ENCODE measurements around the gene EVI2A. TPM values are rescaled to one million over a fixed set of nuclear protein-coding genes. Genes with fewer than 3 reads are reported as not detected.
"Not testable (repeated sequence)": the region's sequence is repeated elsewhere in the genome, so short reads cannot be mapped to it uniquely, and the experiment has no call there.

Gene EVI2A
- total RNA-seq, 1 donor from 2014 or later: 1.0 TPM

GRCh38 chr17:31296142-31296541 is 25.3 kb downstream of the EVI2A start:
- no peaks in the 10 kb centered on the region for H3K27me3 ChIP-seq (ENCODE audit: control insufficient read depth in 3 of 3, insufficient read depth in 3 of 3, low read length in 3 of 3)
- no peak overlapping the region for H3K9ac ChIP-seq (ENCODE audit: low read depth in 1 of 3, low read length in 3 of 3)
- no peaks in the 10 kb centered on the region for H3K4me1 ChIP-seq (ENCODE audit: control insufficient read depth in 3 of 3, insufficient read depth in 3 of 3, low read length in 3 of 3)
- no peak overlapping the region for H3K27ac ChIP-seq (ENCODE audit: low read depth, low read length)
- H3K9me3 ChIP-seq (ENCODE audit: control insufficient read depth in 3 of 3, low read length in 3 of 3): no peaks in the 10 kb centered on the region
- H3K36me3 ChIP-seq (ENCODE audit: control insufficient read depth in 3 of 3, insufficient read depth in 3 of 3, low read length in 3 of 3): no peaks in the 10 kb centered on the region
- no peak overlapping the region for H3K4me3 ChIP-seq (ENCODE audit: low read length in 3 of 3)

GRCh38 chr17:31295489-31295871 is 25.9 kb downstream of the EVI2A start:
- Histone ChIP-seq H3K36me3 (ENCODE audit: control insufficient read depth in 3 of 3, insufficient read depth in 3 of 3, low read length in 3 of 3) (no peaks in the 10 kb centered on the region), H3K27me3 (ENCODE audit: control insufficient read depth in 3 of 3, insufficient read depth in 3 of 3, low read length in 3 of 3) (no peaks in the 10 kb centered on the region), H3K9ac (ENCODE audit: low read depth in 1 of 3, low read length in 3 of 3) (no peak overlapping the region), H3K4me3 (ENCODE audit: low read length in 3 of 3) (no peak overlapping the region), H3K4me1 (ENCODE audit: control insufficient read depth in 3 of 3, insufficient read depth in 3 of 3, low read length in 3 of 3) (no peaks in the 10 kb centered on the region), H3K9me3 (ENCODE audit: control insufficient read depth in 3 of 3, low read length in 3 of 3) (no peaks in the 10 kb centered on the region), H3K27ac (ENCODE audit: low read depth, low read length) (no peak overlapping the region)

DNA sequence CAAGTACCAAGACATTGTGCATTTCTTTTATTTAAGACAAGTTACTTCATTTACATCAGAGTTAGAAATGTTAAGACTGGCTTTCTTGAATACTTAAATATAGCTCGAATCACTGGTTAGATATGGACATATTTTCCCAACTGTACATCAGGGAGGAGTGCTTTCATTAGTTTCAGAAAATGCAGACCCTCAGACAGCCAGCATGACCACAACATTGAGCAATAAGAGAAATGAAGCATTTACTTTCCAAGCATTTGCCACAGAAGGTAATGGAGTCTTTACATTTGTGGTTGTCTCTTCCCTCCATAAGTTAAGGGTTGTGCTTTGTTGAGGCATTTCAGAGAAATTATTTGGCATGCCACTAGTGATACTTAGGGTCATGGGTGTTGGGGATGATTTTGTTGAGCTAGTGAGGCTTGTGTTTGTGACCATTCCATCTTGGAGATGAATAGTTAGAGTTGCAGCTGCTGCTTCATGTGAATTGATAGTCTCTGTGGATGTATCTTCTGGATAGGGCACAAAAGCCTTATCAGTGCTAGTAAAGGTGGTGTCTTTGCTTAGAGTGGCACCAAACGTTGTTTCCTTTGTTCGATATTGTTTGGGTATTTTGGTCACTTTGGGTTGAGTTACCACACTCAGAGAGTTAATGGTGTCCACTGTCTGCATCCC is 26.5 kb downstream of the EVI2A start:
- Histone ChIP-seq H3K9ac (ENCODE audit: low read depth in 1 of 3, low read length in 3 of 3) (no peak overlapping the region), H3K4me3 (ENCODE audit: low read length in 3 of 3) (no peak overlapping the region), H3K27ac (ENCODE audit: low read depth, low read length) (no peak overlapping the region), H3K4me1 (ENCODE audit: control insufficient read depth in 3 of 3, insufficient read depth in 3 of 3, low read length in 3 of 3) (no peaks in the 10 kb centered on the region), H3K27me3 (ENCODE audit: control insufficient read depth in 3 of 3, insufficient read depth in 3 of 3, low read length in 3 of 3) (no peaks in the 10 kb centered on the region), H3K36me3 (ENCODE audit: control insufficient read depth in 3 of 3, insufficient read depth in 3 of 3, low read length in 3 of 3) (no peaks in the 10 kb centered on the region), H3K9me3 (ENCODE audit: control insufficient read depth in 3 of 3, low read length in 3 of 3) (no peaks in the 10 kb centered on the region)

GRCh38 chr17:31294231-31294630 is 27.2 kb downstream of the EVI2A start:
- no peaks in the 10 kb centered on the region for H3K4me1 ChIP-seq (ENCODE audit: control insufficient read depth in 3 of 3, insufficient read depth in 3 of 3, low read length in 3 of 3)
- H3K9me3 ChIP-seq (ENCODE audit: control insufficient read depth in 3 of 3, low read length in 3 of 3): no peaks in the 10 kb centered on the region
- H3K4me3 ChIP-seq (ENCODE audit: low read length in 3 of 3): no peak overlapping the region
- H3K27me3 ChIP-seq (ENCODE audit: control insufficient read depth in 3 of 3, insufficient read depth in 3 of 3, low read length in 3 of 3): no peaks in the 10 kb centered on the region
- no peak overlapping the region for H3K27ac ChIP-seq (ENCODE audit: low read depth, low read length)
- H3K36me3 ChIP-seq (ENCODE audit: control insufficient read depth in 3 of 3, insufficient read depth in 3 of 3, low read length in 3 of 3): no peaks in the 10 kb centered on the region
- no peak overlapping the region for H3K9ac ChIP-seq (ENCODE audit: low read depth in 1 of 3, low read length in 3 of 3)

GRCh38 chr17:31293581-31293980 is 27.8 kb downstream of the EVI2A start:
- H3K4me3 ChIP-seq (ENCODE audit: low read length in 3 of 3): no peak overlapping the region
- no peaks in the 10 kb centered on the region for H3K9me3 ChIP-seq (ENCODE audit: control insufficient read depth in 3 of 3, low read length in 3 of 3)
- H3K27ac ChIP-seq (ENCODE audit: low read depth, low read length): no peak overlapping the region
- no peaks in the 10 kb centered on the region for H3K27me3 ChIP-seq (ENCODE audit: control insufficient read depth in 3 of 3, insufficient read depth in 3 of 3, low read length in 3 of 3)
- no peaks in the 10 kb centered on the region for H3K4me1 ChIP-seq (ENCODE audit: control insufficient read depth in 3 of 3, insufficient read depth in 3 of 3, low read length in 3 of 3)
- H3K9ac ChIP-seq (ENCODE audit: low read depth in 1 of 3, low read length in 3 of 3): no peak overlapping the region
- no peaks in the 10 kb centered on the region for H3K36me3 ChIP-seq (ENCODE audit: control insufficient read depth in 3 of 3, insufficient read depth in 3 of 3, low read length in 3 of 3)

DNA sequence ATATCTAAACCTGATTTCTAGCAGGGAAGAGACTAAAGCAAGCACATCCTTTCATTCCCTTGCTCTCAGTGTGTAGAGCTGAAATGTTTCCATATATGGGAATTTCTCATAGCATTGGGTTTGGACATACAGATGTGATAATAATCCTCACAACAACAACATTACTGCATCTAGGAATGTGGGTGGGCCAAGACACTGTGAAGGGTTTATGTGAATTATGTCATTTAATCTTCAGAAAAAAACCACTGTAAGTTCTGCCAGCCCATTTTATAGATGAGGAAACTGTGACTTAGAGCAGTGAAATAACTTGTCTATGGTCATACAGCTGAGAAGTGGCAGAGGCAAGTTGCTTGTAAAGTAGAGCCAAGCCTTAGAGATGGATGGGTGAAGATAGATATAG is 29.6 kb downstream of the EVI2A start:
- no peaks in the 10 kb centered on the region for H3K9me3 ChIP-seq (ENCODE audit: control insufficient read depth in 3 of 3, low read length in 3 of 3)
- no peaks in the 10 kb centered on the region for H3K4me1 ChIP-seq (ENCODE audit: control insufficient read depth in 3 of 3, insufficient read depth in 3 of 3, low read length in 3 of 3)
- H3K4me3 ChIP-seq (ENCODE audit: low read length in 3 of 3): no peak overlapping the region
- H3K9ac ChIP-seq (ENCODE audit: low read depth in 1 of 3, low read length in 3 of 3): no peak overlapping the region
- no peaks in the 10 kb centered on the region for H3K36me3 ChIP-seq (ENCODE audit: control insufficient read depth in 3 of 3, insufficient read depth in 3 of 3, low read length in 3 of 3)
- no peak overlapping the region for H3K27ac ChIP-seq (ENCODE audit: low read depth, low read length)
- H3K27me3 ChIP-seq (ENCODE audit: control insufficient read depth in 3 of 3, insufficient read depth in 3 of 3, low read length in 3 of 3): no peaks in the 10 kb centered on the region

GRCh38 chr17:31289790-31290189 is 31.6 kb downstream of the EVI2A start:
- Histone ChIP-seq H3K9ac (ENCODE audit: low read depth in 1 of 3, low read length in 3 of 3) (no peak overlapping the region), H3K36me3 (ENCODE audit: control insufficient read depth in 3 of 3, insufficient read depth in 3 of 3, low read length in 3 of 3) (no peaks in the 10 kb centered on the region), H3K9me3 (ENCODE audit: control insufficient read depth in 3 of 3, low read length in 3 of 3) (no peaks in the 10 kb centered on the region), H3K27me3 (ENCODE audit: control insufficient read depth in 3 of 3, insufficient read depth in 3 of 3, low read length in 3 of 3) (no peaks in the 10 kb centered on the region), H3K4me3 (ENCODE audit: low read length in 3 of 3) (no peak overlapping the region), H3K27ac (ENCODE audit: low read depth, low read length) (no peak overlapping the region), H3K4me1 (ENCODE audit: control insufficient read depth in 3 of 3, insufficient read depth in 3 of 3, low read length in 3 of 3) (no peaks in the 10 kb centered on the region)

GRCh38 chr17:31287932-31288331 is 33.5 kb downstream of the EVI2A start:
- H3K9ac ChIP-seq (ENCODE audit: low read depth in 1 of 3, low read length in 3 of 3); H3K27me3 ChIP-seq (ENCODE audit: control insufficient read depth in 3 of 3, insufficient read depth in 3 of 3, low read length in 3 of 3); H3K27ac ChIP-seq (ENCODE audit: low read depth, low read length); H3K4me1 ChIP-seq (ENCODE audit: control insufficient read depth in 3 of 3, insufficient read depth in 3 of 3, low read length in 3 of 3); H3K36me3 ChIP-seq (ENCODE audit: control insufficient read depth in 3 of 3, insufficient read depth in 3 of 3, low read length in 3 of 3); H3K9me3 ChIP-seq (ENCODE audit: control insufficient read depth in 3 of 3, low read length in 3 of 3); H3K4me3 ChIP-seq (ENCODE audit: low read length in 3 of 3): not testable (repeated sequence)

DNA sequence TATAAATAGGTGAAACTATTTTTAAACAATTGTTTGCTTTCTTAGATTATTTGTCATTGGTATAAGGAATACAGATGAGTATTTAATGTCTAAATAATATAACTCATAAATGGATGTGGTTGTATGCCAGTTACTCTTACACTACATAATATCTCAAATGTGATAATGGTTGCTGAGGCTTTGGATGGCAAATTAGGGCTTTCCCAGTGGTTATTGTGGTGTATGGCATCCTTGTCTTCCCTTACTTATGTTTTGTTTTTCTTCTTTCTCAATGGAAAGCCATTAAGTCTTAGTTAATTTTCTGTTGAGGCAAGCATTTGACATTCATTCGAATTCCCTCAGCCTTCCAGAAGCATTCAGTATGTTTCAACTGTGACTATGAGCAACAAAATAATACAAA is 34.8 kb downstream of the EVI2A start:
- Histone ChIP-seq H3K36me3 (ENCODE audit: control insufficient read depth in 3 of 3, insufficient read depth in 3 of 3, low read length in 3 of 3) (no peaks in the 10 kb centered on the region), H3K9ac (ENCODE audit: low read depth in 1 of 3, low read length in 3 of 3) (no peak overlapping the region), H3K4me3 (ENCODE audit: low read length in 3 of 3) (no peak overlapping the region), H3K27me3 (ENCODE audit: control insufficient read depth in 3 of 3, insufficient read depth in 3 of 3, low read length in 3 of 3) (no peaks in the 10 kb centered on the region), H3K4me1 (ENCODE audit: control insufficient read depth in 3 of 3, insufficient read depth in 3 of 3, low read length in 3 of 3) (no peaks in the 10 kb centered on the region), H3K27ac (ENCODE audit: low read depth, low read length) (no peak overlapping the region), H3K9me3 (ENCODE audit: control insufficient read depth in 3 of 3, low read length in 3 of 3) (no peaks in the 10 kb centered on the region)

GRCh38 chr17:31283841-31284240 is 37.6 kb downstream of the EVI2A start:
- no peaks in the 10 kb centered on the region for H3K4me1 ChIP-seq (ENCODE audit: control insufficient read depth in 3 of 3, insufficient read depth in 3 of 3, low read length in 3 of 3)
- H3K27ac ChIP-seq (ENCODE audit: low read depth, low read length): no peak overlapping the region
- H3K9ac ChIP-seq (ENCODE audit: low read depth in 1 of 3, low read length in 3 of 3): no peak overlapping the region
- peaks cover 0 to 6% (median 3%) of the 10 kb centered on the region in 3 donors for H3K36me3 ChIP-seq (ENCODE audit: control insufficient read depth in 3 of 3, insufficient read depth in 3 of 3, low read length in 3 of 3)
- no peaks in the 10 kb centered on the region for H3K9me3 ChIP-seq (ENCODE audit: control insufficient read depth in 3 of 3, low read length in 3 of 3)
- H3K27me3 ChIP-seq (ENCODE audit: control insufficient read depth in 3 of 3, insufficient read depth in 3 of 3, low read length in 3 of 3): no peaks in the 10 kb centered on the region
- no peak overlapping the region for H3K4me3 ChIP-seq (ENCODE audit: low read length in 3 of 3)
